ENCODE data around the gene KLHDC8B. TPM values are rescaled to one million over a fixed set of nuclear protein-coding genes. Genes with fewer than 3 reads are reported as not detected.

The KLHDC8B gene
- total RNA-seq, 1 experiment from 2014 or later = 13.5 TPM

DNA sequence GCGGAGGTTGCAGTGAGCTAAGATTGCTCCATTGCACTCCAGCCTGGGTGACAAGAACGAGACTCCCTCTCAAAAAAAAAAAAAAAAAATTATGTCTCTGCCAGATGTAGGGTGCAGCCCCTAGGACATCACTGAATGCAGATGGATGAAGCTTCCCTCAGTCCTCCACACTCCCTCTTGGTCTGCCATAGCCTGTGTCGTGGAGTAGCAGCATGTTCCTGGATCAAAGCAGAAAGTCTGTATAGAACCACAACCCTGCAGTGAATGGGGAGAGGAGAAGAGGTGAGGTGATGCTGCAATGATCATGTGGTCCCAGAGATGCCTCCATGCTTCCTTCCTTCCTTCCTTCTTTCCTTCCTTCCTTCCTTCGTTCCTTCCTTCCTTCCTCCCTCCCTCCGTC lies 23.2 kb upstream of the KLHDC8B start:
- TF ChIP-seq CTCF (conservative IDR thresholded peaks at IDR 0.05) = no peak
- no peak overlapping the region for H3K56ac ChIP-seq (ENCODE audit: insufficient read length, low read depth, low read length)
- no peaks in the 10 kb centered on the region for H3K36me3 Mint-ChIP-seq (ENCODE audit: insufficient read depth in 1 of 3, low read depth in 3 of 3)
- H2BK12ac ChIP-seq (ENCODE audit: insufficient read length, low read depth, low read length) = no peak overlapping the region
- H3K4me1 ChIP-seq (ENCODE audit: insufficient read depth, low read length) = no peaks in the 10 kb centered on the region; the same call in 1 of the 2 replicates
- H3K14ac ChIP-seq (ENCODE audit: insufficient read depth, low read length) = no peak overlapping the region
- no peak overlapping the region for H3K4me2 ChIP-seq (ENCODE audit: insufficient read depth, insufficient read length, low read length)
- H3K79me1 ChIP-seq (ENCODE audit: insufficient read depth, low read depth, low read length, poor library complexity, severe bottlenecking) = no peaks in the 10 kb centered on the region
- H3K18ac ChIP-seq (ENCODE audit: insufficient read length, low read depth, low read length) = no peak overlapping the region
- H3K9ac ChIP-seq (ENCODE audit: extremely low read depth, insufficient read length, low read length) = no peak overlapping the region
- no peak overlapping the region for H3T11ph ChIP-seq (ENCODE audit: low read length)
- H3K79me2 ChIP-seq (ENCODE audit: insufficient read depth, low read length) = no peaks in the 10 kb centered on the region
- H3K23me2 ChIP-seq (ENCODE audit: insufficient read length, low read depth, low read length, poor library complexity, severe bottlenecking) = peaks cover 2% of the 10 kb centered on the region
- no peak overlapping the region for H4K5ac ChIP-seq (ENCODE audit: insufficient read length, low read depth, low read length)
- H2AK5ac ChIP-seq (ENCODE audit: insufficient read length, low read length) = no peak overlapping the region
- H2BK15ac ChIP-seq (ENCODE audit: low read depth, low read length) = no peak overlapping the region
- no peaks in the 10 kb centered on the region; the same call in 1 of the 2 replicates for H3K27me3 ChIP-seq (ENCODE audit: insufficient read depth, low read length)
- H2BK120ac ChIP-seq (ENCODE audit: low read depth, low read length, poor library complexity, severe bottlenecking) = no peak overlapping the region
- no CpG with 5 or more reads among the region's 5 CpGs for WGBS (ENCODE audit: extremely low coverage, insufficient read length, low lambda C conversion rate)
- H2AFZ ChIP-seq (ENCODE audit: low read length) = no peak overlapping the region
- peaks cover 36% of the 10 kb centered on the region for H3K27me3 Mint-ChIP-seq (ENCODE audit: low read depth)
- no peak overlapping the region for H3K4me3 Mint-ChIP-seq
- H3K27ac Mint-ChIP-seq = no peak overlapping the region
- H2BK5ac ChIP-seq (ENCODE audit: insufficient read length, low read length) = no peak overlapping the region
- no peaks in the 10 kb centered on the region for H3K9me3 ChIP-seq (ENCODE audit: control insufficient read depth, low read depth, low read length)
- no peak overlapping the region for H3K27ac ChIP-seq (ENCODE audit: insufficient read length, low read depth, low read length)
- no peaks in the 10 kb centered on the region; a peak in 2 of 5 replicates for H3K9me3 Mint-ChIP-seq
- no peak overlapping the region for H3K23ac ChIP-seq (ENCODE audit: insufficient read length, low read depth, low read length)
- peaks cover 4 to 5% of the 10 kb centered on the region in 2 experiments for H3K4me1 Mint-ChIP-seq
- no peak for DNase-seq
- no peak overlapping the region for H3K4ac ChIP-seq (ENCODE audit: low read depth, low read length)
- H4K20me1 ChIP-seq (ENCODE audit: control insufficient read depth, insufficient read depth, insufficient read length) = no peaks in the 10 kb centered on the region
- no peak overlapping the region for H2BK20ac ChIP-seq (ENCODE audit: low read depth, low read length, poor library complexity, severe bottlenecking)
- H4K91ac ChIP-seq (ENCODE audit: insufficient read length, low read depth, low read length) = no peak overlapping the region
- H4K8ac ChIP-seq (replicated peaks; ENCODE audit: insufficient read length, low read depth, low read length) = no peak overlapping the region
